Testis (tissue), 3 donors: Measurements from ENCODE around the gene ACER1. TPM values are rescaled to one million over a fixed set of nuclear protein-coding genes. Genes with fewer than 3 reads are reported as not detected.
A peak's percentile ranks its signal among the peaks of the same experiment; 100 is the strongest.

Experiments used
- DNase-seq: peaks from one replicate; pipeline ENCODE4 v3.0.0-alpha.2; 2019
- H3K27ac ChIP-seq, 2 donors: fragments of 200-600 bp; sonication (generic); one replicate each; pipeline ENCODE4 v1.5.1; 2019
- H3K27me3 ChIP-seq: fragments of 200-600 bp; sonication (generic); one replicate; pipeline ENCODE4 v1.5.1; 2019
- H3K36me3 ChIP-seq: fragments of 200-600 bp; sonication (generic); one replicate; pipeline ENCODE4 v1.5.1; 2017; ENCODE audit warnings: low read depth; ENCODE audit errors: missing control alignments
- H3K4me1 ChIP-seq: fragments of 200-600 bp; sonication (generic); one replicate; pipeline ENCODE4 v1.5.1; 2019
- H3K4me3 ChIP-seq, 2 donors: fragments of 200-600 bp; sonication (generic); one replicate each; pipeline ENCODE4 v1.5.1; 2017 to 2019
- H3K9me3 ChIP-seq: fragments of 200-600 bp; sonication (generic); one replicate; pipeline ENCODE4 v1.5.1; 2017
- POLR2A ChIP-seq: fragments of 450-650 bp; IDR thresholded peaks from one replicate; pipeline ENCODE4 v1.6.1; 2017; ENCODE audit warnings: antibody characterized with exemption, mild to moderate bottlenecking, moderate library complexity
- WGBS, 2 donors: methylation state at CpG; one replicate each; pipeline ENCODE4 v1.1.5; 2018; 5-methylcytosine and 5-hydroxymethylcytosine counted together
- intact Hi-C: fragments of 100-400 bp; cut with DNase I; formaldehyde crosslinking; loops from one replicate; pipeline ENCODE4 v1.15.1; 2023; ENCODE audit warnings: low total_unique reads
- polyA plus RNA-seq: library from polyadenylated mRNA; stranded (reverse); fragments of 350-450 nt; fragmentation: Illumina TruSeq; extraction: RNeasy Lipid Tissue Mini Kit (QIAGEN cat#74804); gene quantifications from one replicate; pipeline ENCODE4 v1.2.3, GENCODE V29; 2014; ENCODE audit warnings: low read depth, low replicate concordance; ENCODE audit not compliant: insufficient read depth
- total RNA-seq, 2 donors: library from RNA; depleted of rRNA; stranded (reverse); fragments of >200 nt; gene quantifications; one replicate each; pipeline ENCODE4 v1.2.3, GENCODE V29; 2016
- TF ChIP-seq, protein P1 (sequence below), 3 experiments: fragments of 450-650 bp in 2 of 3; fragments of 200-600 bp in 1 of 3; sonication (generic) in 1 of 3; IDR thresholded peaks; one replicate each; pipeline ENCODE4 v1.5.1; 2016 to 2019; ENCODE audit warnings: antibody characterized with exemption in 3 of 3, mild to moderate bottlenecking in 2 of 3, moderate library complexity in 1 of 3

The ACER1 gene
- total and polyA plus RNA-seq, 3 donors from 2014 or later = 0.39 to 1.0 (median 0.99) TPM

DNA sequence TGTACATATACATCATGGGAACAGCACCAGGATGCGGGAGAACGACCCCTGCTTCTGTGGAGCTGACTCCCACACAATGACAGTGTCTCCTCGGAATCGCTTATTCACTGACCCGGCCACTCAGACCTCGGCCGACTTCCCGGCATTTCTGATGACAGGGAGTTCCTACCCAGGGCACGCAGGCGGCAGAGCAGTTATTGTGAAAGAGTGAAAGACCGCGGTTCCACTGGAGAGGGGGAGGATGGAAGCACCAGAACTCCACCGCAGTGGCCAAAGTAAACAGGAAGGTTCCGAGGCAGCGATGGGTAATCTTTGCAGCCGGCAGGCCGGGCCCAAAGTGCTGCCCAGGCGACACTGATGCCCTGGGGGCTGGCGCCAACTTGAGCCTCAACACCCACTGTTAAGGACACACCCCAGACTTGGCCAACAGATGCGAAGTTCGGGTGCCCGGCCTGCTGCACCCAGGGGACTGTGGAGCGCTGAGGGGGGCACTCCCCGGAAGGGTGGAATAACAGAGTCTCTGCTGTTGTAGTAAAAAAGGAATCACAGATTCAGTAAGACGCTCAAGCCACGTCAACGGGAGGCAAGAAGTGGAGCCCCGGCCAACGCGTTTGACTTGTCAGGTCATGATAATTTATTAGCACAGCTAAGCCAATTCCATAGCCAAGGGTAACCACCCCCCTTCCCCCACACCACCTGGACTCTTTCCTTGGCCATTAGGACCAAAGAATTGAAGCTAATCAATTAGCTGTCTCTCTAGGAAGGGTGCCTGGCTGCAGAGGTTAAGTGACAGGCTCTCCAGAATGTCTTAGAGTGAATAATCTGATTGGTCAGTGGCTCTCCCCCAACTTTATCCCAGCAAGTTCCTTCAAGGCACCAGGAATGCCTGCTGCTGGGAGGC lies 59.5 kb downstream of the ACER1 start:
- peak overlapping the region in 1 of 2 donors; percentile 80 for H3K27ac ChIP-seq
- no peak for TF ChIP-seq POLR2A
- TF ChIP-seq, protein P1, sequence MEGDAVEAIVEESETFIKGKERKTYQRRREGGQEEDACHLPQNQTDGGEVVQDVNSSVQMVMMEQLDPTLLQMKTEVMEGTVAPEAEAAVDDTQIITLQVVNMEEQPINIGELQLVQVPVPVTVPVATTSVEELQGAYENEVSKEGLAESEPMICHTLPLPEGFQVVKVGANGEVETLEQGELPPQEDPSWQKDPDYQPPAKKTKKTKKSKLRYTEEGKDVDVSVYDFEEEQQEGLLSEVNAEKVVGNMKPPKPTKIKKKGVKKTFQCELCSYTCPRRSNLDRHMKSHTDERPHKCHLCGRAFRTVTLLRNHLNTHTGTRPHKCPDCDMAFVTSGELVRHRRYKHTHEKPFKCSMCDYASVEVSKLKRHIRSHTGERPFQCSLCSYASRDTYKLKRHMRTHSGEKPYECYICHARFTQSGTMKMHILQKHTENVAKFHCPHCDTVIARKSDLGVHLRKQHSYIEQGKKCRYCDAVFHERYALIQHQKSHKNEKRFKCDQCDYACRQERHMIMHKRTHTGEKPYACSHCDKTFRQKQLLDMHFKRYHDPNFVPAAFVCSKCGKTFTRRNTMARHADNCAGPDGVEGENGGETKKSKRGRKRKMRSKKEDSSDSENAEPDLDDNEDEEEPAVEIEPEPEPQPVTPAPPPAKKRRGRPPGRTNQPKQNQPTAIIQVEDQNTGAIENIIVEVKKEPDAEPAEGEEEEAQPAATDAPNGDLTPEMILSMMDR (IDR thresholded peaks at IDR 0.05) = no peak
- no peaks in the 10 kb centered on the region for H3K27me3 ChIP-seq
- DNase-seq = peak; percentile 65
- intact Hi-C loops = no loop called here
- H3K4me3 ChIP-seq = no peak overlapping the region
- H3K36me3 ChIP-seq = no peaks in the 10 kb centered on the region
- H3K4me1 ChIP-seq = peaks cover 52% of the 10 kb centered on the region
- WGBS, 2 donors = 41 to 51% methylated on average over 16 to 30 of the region's 30 CpGs
- no peaks in the 10 kb centered on the region for H3K9me3 ChIP-seq

DNA sequence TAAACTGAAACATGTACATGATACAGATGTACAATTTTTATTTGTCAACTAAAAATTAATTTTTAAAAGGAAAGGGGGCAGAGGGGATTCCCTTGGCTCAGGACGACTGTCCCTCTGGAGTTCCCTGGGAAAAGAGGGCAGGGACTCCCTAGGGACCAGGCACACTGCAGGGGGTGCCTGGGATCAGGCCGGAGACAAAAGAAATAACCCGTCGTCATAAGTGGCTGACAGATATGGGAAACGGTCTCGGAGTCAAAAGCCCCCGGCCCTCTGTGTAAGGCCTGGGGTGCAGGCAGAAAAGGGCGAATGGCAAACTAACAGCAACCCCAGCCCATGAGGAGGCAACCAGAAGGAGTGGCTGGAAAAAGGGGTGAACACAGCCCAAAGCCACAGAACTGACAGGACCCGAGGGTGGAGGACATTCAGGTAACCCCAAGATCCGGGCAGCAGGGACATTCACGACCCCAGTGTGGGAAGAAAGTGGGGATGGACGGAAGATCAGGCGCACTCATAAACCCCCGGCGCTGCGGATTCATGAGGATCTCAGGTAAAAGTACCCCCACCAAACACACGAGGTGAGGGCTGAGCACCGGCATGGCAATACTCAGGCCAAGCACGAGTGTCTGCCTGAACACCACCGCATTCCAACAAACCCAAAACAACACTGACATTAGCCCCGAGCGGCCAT lies 60.4 kb downstream of the ACER1 start:
- 75 to 79% methylated on average over 20 to 22 of the region's 22 CpGs for WGBS, 2 donors
- no peak for DNase-seq
- intact Hi-C loops = no loop called here
- TF ChIP-seq POLR2A = no peak
- TF ChIP-seq, protein P1 (IDR thresholded peaks at IDR 0.05) = no peak
- no peak overlapping the region for H3K4me3 ChIP-seq
- no peaks in the 10 kb centered on the region for H3K27me3 ChIP-seq
- H3K9me3 ChIP-seq = no peaks in the 10 kb centered on the region
- H3K4me1 ChIP-seq = peaks cover 50% of the 10 kb centered on the region
- H3K36me3 ChIP-seq = no peaks in the 10 kb centered on the region
- peak overlapping the region in 1 of 2 donors; percentile 80 for H3K27ac ChIP-seq

DNA sequence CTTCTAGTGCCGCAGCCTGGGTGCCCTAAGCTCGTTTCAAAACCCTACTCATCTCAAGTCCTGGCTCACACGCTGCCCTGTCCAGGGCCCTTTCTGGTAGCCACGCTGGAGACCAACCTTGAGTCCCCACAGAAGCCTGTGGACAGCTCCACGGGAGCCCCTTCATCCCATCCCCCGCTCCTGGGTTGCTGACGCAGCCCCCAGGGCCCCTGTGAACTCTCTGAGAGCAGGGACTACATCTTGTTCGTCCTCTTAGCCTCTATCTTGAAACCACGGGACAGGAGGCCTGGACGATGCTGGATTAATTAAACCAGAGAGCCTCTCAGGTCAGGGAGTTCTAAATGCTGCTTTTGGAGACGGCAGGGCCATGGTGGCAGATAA lies 61.0 kb downstream of the ACER1 start:
- WGBS, 2 donors = 33 to 40% methylated on average over 11 of the region's 11 CpGs
- Histone ChIP-seq H3K36me3 (no peaks in the 10 kb centered on the region), H3K4me3 (no peak overlapping the region), H3K27ac (peak overlapping the region; percentile 66 to 80), H3K4me1 (peaks cover 43% of the 10 kb centered on the region), H3K9me3 (no peaks in the 10 kb centered on the region), H3K27me3 (no peaks in the 10 kb centered on the region)
- TF ChIP-seq, protein P1 (IDR thresholded peaks at IDR 0.05) = no peak
- no peak for TF ChIP-seq POLR2A
- intact Hi-C loops = no loop called here
- no peak for DNase-seq

DNA sequence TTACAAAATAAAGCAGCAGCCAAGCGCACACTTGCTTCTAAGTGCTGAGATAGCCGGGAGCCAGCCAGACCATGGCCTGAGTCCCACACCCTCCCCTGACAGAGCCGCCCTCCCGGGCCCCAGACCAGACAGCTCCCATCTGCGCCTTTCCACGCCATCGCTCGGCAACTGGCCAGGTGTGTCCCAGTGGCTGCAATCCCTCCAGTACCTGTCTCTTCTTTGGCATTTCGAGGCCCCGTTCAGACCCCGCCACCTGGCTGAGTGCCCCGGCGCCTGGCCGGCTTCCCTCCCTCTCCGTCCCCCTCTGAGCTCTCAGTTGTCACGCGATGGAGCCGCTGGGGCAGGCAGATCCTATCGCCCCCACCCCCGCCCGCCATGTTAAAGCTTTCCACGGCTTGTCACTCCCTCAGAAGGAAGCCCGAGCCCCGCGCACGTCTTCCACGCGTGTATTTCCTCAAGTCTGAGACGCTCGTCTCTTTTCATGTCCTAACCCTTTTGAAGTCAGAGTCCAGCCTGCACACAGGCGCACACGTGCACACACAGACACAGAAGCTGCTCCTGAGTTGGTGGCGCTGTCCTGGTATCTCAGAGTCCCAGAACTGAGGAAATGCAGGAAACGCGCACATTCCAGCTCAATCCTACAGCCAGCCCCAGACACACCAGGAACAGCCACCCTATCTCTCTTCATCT lies 61.5 kb downstream of the ACER1 start:
- intact Hi-C loops = no loop called here
- H3K27ac ChIP-seq = peak overlapping the region; percentile 66 to 80
- DNase-seq = peak; percentile 80
- H3K27me3 ChIP-seq = no peaks in the 10 kb centered on the region
- H3K4me3 ChIP-seq = no peak overlapping the region
- TF ChIP-seq POLR2A = no peak
- TF ChIP-seq, protein P1 (IDR thresholded peaks at IDR 0.05) = no peak
- no peaks in the 10 kb centered on the region for H3K36me3 ChIP-seq
- 22 to 33% methylated on average over 35 of the region's 35 CpGs for WGBS, 2 donors
- peaks cover 39% of the 10 kb centered on the region for H3K4me1 ChIP-seq
- H3K9me3 ChIP-seq = no peaks in the 10 kb centered on the region
